Neural progenitor cell (in vitro differentiated cells): ENCODE results near the gene EDEM2.

Experiments
- CTCF ChIP-seq: fragments of 200-600 bp; sonication (generic); IDR thresholded peaks from 2 replicates; pipeline ENCODE4 v1.5.1; 2017; ENCODE audit warnings: antibody characterized with exemption, mild to moderate bottlenecking
- EZH2 ChIP-seq: fragments of 200-600 bp; sonication (generic); IDR thresholded peaks from 2 replicates; pipeline ENCODE4 v1.6.1; 2017; ENCODE audit warnings: antibody characterized with exemption, mild to moderate bottlenecking, moderate library complexity
- EZH2phosphoT487 ChIP-seq: fragments of 200-600 bp; sonication (generic); IDR thresholded peaks from 2 replicates; pipeline ENCODE4 v1.6.1; 2017; ENCODE audit warnings: antibody characterized with exemption

GRCh38 chr20:35101620-35102019, 45.5 kb downstream of the EDEM2 start:
- no peak for TF ChIP-seq CTCF
- no peak for TF ChIP-seq EZH2phosphoT487
- TF ChIP-seq EZH2 = no peak
